Lung (tissue), 12 donors: ENCODE results near the gene SEMA5A. TPM values are rescaled to one million over a fixed set of nuclear protein-coding genes. Genes with fewer than 3 reads are reported as not detected.

ENCODE experiments used
- ATAC-seq: fragments of 200-7000 bp; cut with Tn5 transposase; one replicate; pipeline ENCODE4 v1.9.1; 2020; ENCODE audit warnings: moderate number of reproducible peaks; ENCODE audit not compliant: insufficient read depth, low FRiP score
- DNase-seq, 3 donors: peaks; one replicate each; pipeline ENCODE4 v3.0.0-alpha.2; 2013 to 2017
- H3K27ac ChIP-seq, 2 donors: one replicate each; pipeline ENCODE4 v1.5.1; 2013; ENCODE audit warnings: mild to moderate bottlenecking in 2 of 2, moderate library complexity in 2 of 2, control low read depth in 1 of 2, inconsistent platforms in 1 of 2, low read depth in 1 of 2, low read length in 1 of 2
- H3K27me3 ChIP-seq, 3 donors: one replicate each; pipeline ENCODE4 v1.5.1; 2013; ENCODE audit warnings: low read length in 2 of 3; ENCODE audit not compliant: control insufficient read depth in 3 of 3, insufficient read depth in 3 of 3
- H3K36me3 ChIP-seq, 4 donors: one replicate each; pipeline ENCODE4 v1.5.1; 2013; ENCODE audit warnings: low read length in 4 of 4, mild to moderate bottlenecking in 1 of 4, moderate library complexity in 1 of 4; ENCODE audit not compliant: control insufficient read depth in 4 of 4, insufficient read depth in 4 of 4
- H3K4me1 ChIP-seq, 5 donors: one replicate each; pipeline ENCODE4 v1.5.1; 2013; ENCODE audit warnings: low read length in 5 of 5, mild to moderate bottlenecking in 2 of 5, moderate library complexity in 1 of 5; ENCODE audit not compliant: control insufficient read depth in 5 of 5, insufficient read depth in 5 of 5
- H3K4me3 ChIP-seq: one replicate; pipeline ENCODE4 v1.5.1; 2013; ENCODE audit warnings: mild to moderate bottlenecking, control low read depth, moderate library complexity
- H3K9ac ChIP-seq, 2 donors: one replicate each; pipeline ENCODE4 v1.5.1; 2013; ENCODE audit warnings: low read length in 2 of 2, control low read depth in 1 of 2; ENCODE audit not compliant: insufficient read depth in 1 of 2
- H3K9me3 ChIP-seq, 4 donors: one replicate each; pipeline ENCODE4 v1.5.1; 2013; ENCODE audit warnings: low read length in 3 of 4, mild to moderate bottlenecking in 1 of 4, moderate library complexity in 1 of 4; ENCODE audit not compliant: control insufficient read depth in 4 of 4, insufficient read depth in 3 of 4
- WGBS, 2 donors: extraction: QIAGEN DNeasy Blood & Tissue Kit; methylation state at CpG; one replicate each; pipeline ENCODE4 v1.1.7; 2013; 5-methylcytosine and 5-hydroxymethylcytosine counted together
- polyA plus RNA-seq, 2 donors: library from polyadenylated mRNA; stranded (reverse); fragments of 200-250 nt; gene quantifications; one replicate each; pipeline ENCODE4 v1.2.1, GENCODE V29; 2013
- total RNA-seq, 2 donors: library from RNA; depleted of rRNA in 1 of 2; stranded (reverse); fragments of >200 nt in 1 of 2; gene quantifications; one replicate each; pipeline ENCODE4 v1.2.1, GENCODE V29; 2014 to 2021
- TF ChIP-seq, protein P1 (sequence below): IDR thresholded peaks from 2 replicates; pipeline ENCODE4 v1.5.1; 2012; ENCODE audit warnings: mild to moderate bottlenecking; ENCODE audit errors: control extremely low read depth, extremely low read depth
- donor health status: control.
- donor health status: control.
- donor health status: Bipolar disorder and iron deficiency.
- donor health status: healthy.
- donor health status: DM: yes; HTN: yes; CAD: no.

The SEMA5A gene
- total and polyA plus RNA-seq, 4 donors = 3.1 to 44.9 (median 13.7) TPM

DNA sequence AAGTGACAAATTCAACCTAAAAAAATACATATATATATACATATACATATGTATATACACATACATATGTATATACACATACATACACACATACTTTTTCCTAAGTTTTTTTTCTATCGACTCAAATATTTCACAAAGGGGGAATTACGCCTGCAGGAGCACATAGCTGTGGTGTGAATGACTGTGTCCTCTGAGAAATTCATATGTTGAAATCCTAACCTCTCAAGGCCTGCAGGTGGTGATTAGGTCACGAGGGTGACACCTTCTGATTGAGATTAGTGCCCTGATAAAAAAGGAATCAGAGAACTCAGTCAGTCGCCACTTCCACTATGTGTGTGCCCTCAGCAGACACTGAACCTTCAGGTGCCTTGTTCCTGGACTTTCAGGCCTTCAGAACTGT, 248.7 kb downstream of the SEMA5A start:
- H3K9me3 ChIP-seq = no peaks in the 10 kb centered on the region
- ATAC-seq = no peak
- no peak overlapping the region for H3K4me3 ChIP-seq
- H3K27ac ChIP-seq = no peak overlapping the region
- peaks cover 0 to 3% (median 0%) of the 10 kb centered on the region in 4 donors for H3K36me3 ChIP-seq
- no peak overlapping the region for H3K9ac ChIP-seq
- no peaks in the 10 kb centered on the region for H3K27me3 ChIP-seq
- 66 to 76% methylated on average over 4 of the region's 4 CpGs for WGBS, 2 donors
- DNase-seq = no peak
- H3K4me1 ChIP-seq = no peaks in the 10 kb centered on the region
- TF ChIP-seq, protein P1, sequence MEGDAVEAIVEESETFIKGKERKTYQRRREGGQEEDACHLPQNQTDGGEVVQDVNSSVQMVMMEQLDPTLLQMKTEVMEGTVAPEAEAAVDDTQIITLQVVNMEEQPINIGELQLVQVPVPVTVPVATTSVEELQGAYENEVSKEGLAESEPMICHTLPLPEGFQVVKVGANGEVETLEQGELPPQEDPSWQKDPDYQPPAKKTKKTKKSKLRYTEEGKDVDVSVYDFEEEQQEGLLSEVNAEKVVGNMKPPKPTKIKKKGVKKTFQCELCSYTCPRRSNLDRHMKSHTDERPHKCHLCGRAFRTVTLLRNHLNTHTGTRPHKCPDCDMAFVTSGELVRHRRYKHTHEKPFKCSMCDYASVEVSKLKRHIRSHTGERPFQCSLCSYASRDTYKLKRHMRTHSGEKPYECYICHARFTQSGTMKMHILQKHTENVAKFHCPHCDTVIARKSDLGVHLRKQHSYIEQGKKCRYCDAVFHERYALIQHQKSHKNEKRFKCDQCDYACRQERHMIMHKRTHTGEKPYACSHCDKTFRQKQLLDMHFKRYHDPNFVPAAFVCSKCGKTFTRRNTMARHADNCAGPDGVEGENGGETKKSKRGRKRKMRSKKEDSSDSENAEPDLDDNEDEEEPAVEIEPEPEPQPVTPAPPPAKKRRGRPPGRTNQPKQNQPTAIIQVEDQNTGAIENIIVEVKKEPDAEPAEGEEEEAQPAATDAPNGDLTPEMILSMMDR = no peak

DNA sequence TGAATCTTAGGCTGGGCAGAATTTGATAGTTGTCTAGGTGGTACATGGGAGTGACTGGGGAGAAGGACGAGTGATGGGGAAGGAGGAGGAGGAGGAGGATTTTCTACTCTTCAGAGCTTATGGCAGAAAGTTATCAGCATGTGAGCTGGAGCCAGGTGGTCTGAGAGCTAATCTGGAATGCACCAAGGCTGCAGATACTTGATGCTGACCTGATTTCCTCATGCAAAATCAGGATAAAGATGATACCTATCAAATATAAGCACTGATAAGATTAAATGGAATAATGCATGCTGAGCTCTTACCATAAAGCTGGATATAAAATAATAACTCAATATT, 250.4 kb downstream of the SEMA5A start:
- no peak overlapping the region for H3K4me3 ChIP-seq
- no peaks in the 10 kb centered on the region for H3K4me1 ChIP-seq
- no peak overlapping the region for H3K27ac ChIP-seq
- DNase-seq (no peak), ATAC-seq (no peak)
- TF ChIP-seq, protein P1 = no peak
- H3K36me3 ChIP-seq = no peaks in the 10 kb centered on the region
- H3K9me3 ChIP-seq = no peaks in the 10 kb centered on the region
- H3K27me3 ChIP-seq = no peaks in the 10 kb centered on the region
- no peak overlapping the region for H3K9ac ChIP-seq
- WGBS, 2 donors = 60% methylated on average over 1 of the region's 1 CpG

DNA sequence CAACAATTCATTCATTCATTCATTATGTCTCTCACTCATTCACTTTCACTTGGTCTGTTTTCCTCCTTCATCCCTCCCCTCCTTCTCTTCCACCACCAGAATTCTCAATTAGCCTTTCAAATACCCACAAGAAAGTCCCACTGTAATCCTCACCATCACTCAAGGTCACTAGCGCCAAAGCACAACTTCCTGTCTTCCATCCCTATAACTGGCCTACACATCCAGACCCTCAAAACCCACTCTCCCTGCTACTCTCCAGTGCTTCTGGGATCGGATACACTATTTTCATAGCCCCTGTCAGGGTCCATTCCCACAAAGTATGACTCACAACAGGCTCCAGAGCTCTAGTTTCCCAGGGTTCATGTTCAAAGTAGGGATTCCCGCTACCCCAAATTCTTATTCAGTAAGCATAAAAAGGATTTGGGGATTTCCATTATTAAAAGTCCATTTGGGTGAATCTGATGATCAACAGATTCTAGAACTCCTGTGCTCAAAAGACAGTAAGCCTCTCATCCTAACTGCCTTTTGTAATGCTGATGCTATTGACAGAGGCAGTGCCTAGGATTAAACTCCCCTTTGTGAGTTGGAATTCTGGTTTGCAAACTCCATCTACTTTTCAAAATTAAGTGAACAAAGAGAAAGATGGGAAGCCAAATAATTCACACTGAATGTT, 250.9 kb downstream of the SEMA5A start:
- H3K9ac ChIP-seq = no peak overlapping the region
- DNase-seq (no peak), ATAC-seq (no peak)
- WGBS, 2 donors = 70 to 80% methylated on average over 3 of the region's 3 CpGs
- H3K27me3 ChIP-seq = no peaks in the 10 kb centered on the region
- no peak overlapping the region for H3K27ac ChIP-seq
- no peaks in the 10 kb centered on the region for H3K36me3 ChIP-seq
- no peaks in the 10 kb centered on the region for H3K4me1 ChIP-seq
- H3K9me3 ChIP-seq = no peaks in the 10 kb centered on the region
- no peak overlapping the region for H3K4me3 ChIP-seq
- TF ChIP-seq, protein P1 = no peak

DNA sequence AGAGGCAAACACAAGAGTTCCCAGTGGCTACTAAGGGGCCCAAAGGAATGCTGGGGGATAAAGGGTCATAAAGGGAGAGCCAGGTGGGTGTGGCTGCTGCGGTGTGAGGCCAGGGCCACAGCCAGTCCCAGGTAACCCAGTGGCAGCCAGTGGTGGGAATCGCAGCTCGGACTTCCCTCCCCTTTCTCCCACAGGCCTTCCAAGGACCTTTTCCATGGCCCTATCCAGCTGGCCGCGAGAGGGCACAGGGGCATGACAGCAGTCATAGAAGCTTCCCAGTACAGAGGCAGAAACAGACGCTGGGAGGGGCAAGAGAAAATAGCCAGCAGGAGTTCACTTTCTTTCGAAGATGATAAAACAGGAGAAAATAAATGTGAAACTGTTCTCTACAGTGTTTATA, 257.6 kb downstream of the SEMA5A start:
- Histone ChIP-seq H3K4me1 (peaks cover 0 to 3% (median 0%) of the 10 kb centered on the region in 5 donors), H3K9ac (no peak overlapping the region), H3K9me3 (no peaks in the 10 kb centered on the region), H3K36me3 (no peaks in the 10 kb centered on the region), H3K27me3 (no peaks in the 10 kb centered on the region), H3K4me3 (no peak overlapping the region), H3K27ac (peak overlapping the region in 1 of 2 donors; percentile 13)
- 79 to 83% methylated on average over 7 of the region's 7 CpGs for WGBS, 2 donors
- no peak for DNase-seq
- ATAC-seq = no peak
- TF ChIP-seq, protein P1 = no peak
